HG02970 (cell line): Measurements from ENCODE around the gene ISCU.
"Not testable (repeated sequence)": the region's sequence is repeated elsewhere in the genome, so short reads cannot be mapped to it uniquely, and the experiment has no call there.

Experiments used
- ATAC-seq: cut with Tn5 transposase; IDR thresholded peaks from one replicate; pipeline ENCODE4 v1.9.1; 2021; ENCODE audit warnings: mild to moderate bottlenecking, moderate library complexity, moderate number of reproducible peaks; ENCODE audit not compliant: unreplicated experiment, low FRiP score

The ISCU gene

GRCh38 chr12:108586306-108586705 is 23.9 kb downstream of the ISCU start:
- no peak for ATAC-seq

- no peak for ATAC-seq
Observed at GRCh38 chr12:108587826-108588225, 25.4 kb downstream of the ISCU start.

- no peak for ATAC-seq
Observed at GRCh38 chr12:108589028-108589839, 26.8 kb downstream of the ISCU start.

GRCh38 chr12:108589840-108590229 is 27.4 kb downstream of the ISCU start:
- ATAC-seq, result no peak

- ATAC-seq, result not testable (repeated sequence)
Observed at GRCh38 chr12:108590463-108590862, 28.1 kb downstream of the ISCU start.

GRCh38 chr12:108591267-108591980 is 29.0 kb downstream of the ISCU start:
- ATAC-seq, result no peak

GRCh38 chr12:108592033-108592909 is 29.9 kb downstream of the ISCU start:
- no peak for ATAC-seq

GRCh38 chr12:108594323-108594903 is 32.0 kb downstream of the ISCU start:
- ATAC-seq, result no peak

GRCh38 chr12:108594960-108595710 is 32.7 kb downstream of the ISCU start:
- ATAC-seq, result no peak

- no peak for ATAC-seq
Observed at GRCh38 chr12:108595711-108596647, 33.6 kb downstream of the ISCU start.

GRCh38 chr12:108596854-108597558 is 34.6 kb downstream of the ISCU start:
- no peak for ATAC-seq

GRCh38 chr12:108597559-108598471 is 35.4 kb downstream of the ISCU start, which contains the start of gene TMEM119:
Gene TMEM119 (minus strand): TSS chr12:108598084. CDS start chr12:108592383, 5,701 bp downstream.
- no peak for ATAC-seq

GRCh38 chr12:108598553-108599250 is 36.3 kb downstream of the ISCU start:
- no peak for ATAC-seq

- ATAC-seq, result no peak
Observed at GRCh38 chr12:108599541-108599940, 37.1 kb downstream of the ISCU start.

- no peak for ATAC-seq
Observed at GRCh38 chr12:108599948-108600701, 37.7 kb downstream of the ISCU start.

GRCh38 chr12:108600702-108601007 is 38.3 kb downstream of the ISCU start:
- no peak for ATAC-seq
